HepG2 (cell line): ENCODE results near the gene ZNF771. TPM values are rescaled to one million over a fixed set of nuclear protein-coding genes. Genes with fewer than 3 reads are reported as not detected.
A peak's percentile ranks its signal among the peaks of the same experiment; 100 is the strongest.

ENCODE experiments used
- ATAD3A ChIP-seq: sonication (generic); formaldehyde crosslinking; IDR thresholded peaks from 2 replicates; pipeline ENCODE4 v1.4.0; 2020; ENCODE audit warnings: missing genetic modification reagents
- CBX2 ChIP-seq, 2 experiments: fragments of 200-600 bp in 1 of 2; sonication (generic); formaldehyde crosslinking in 1 of 2; IDR thresholded peaks; 2 replicates each; pipeline versions ENCODE4 v1.7.0 to v1.8.1; 2018 to 2022; ENCODE audit warnings: low read depth in 2 of 2, low read length in 1 of 2, mild to moderate bottlenecking in 1 of 2, missing genetic modification reagents in 1 of 2
- CENPT ChIP-seq: sonication (generic); formaldehyde crosslinking; IDR thresholded peaks from 2 replicates; pipeline ENCODE4 v1.8.0; 2022; ENCODE audit warnings: low read depth, mild to moderate bottlenecking, moderate library complexity, missing genetic modification reagents
- CERS6 ChIP-seq: sonication (generic); formaldehyde crosslinking; IDR thresholded peaks from 2 replicates; pipeline ENCODE4 v1.5.0; 2020; ENCODE audit warnings: missing genetic modification reagents
- FIP1L1 ChIP-seq: fragments of 200-400 bp; formaldehyde crosslinking; IDR thresholded peaks from 2 replicates; pipeline ENCODE4 v1.6.1; 2018; ENCODE audit warnings: low read depth, mild to moderate bottlenecking, low read length, moderate library complexity, borderline replicate concordance; ENCODE audit not compliant: insufficient read depth
- HINFP ChIP-seq: sonication (generic); formaldehyde crosslinking; IDR thresholded peaks from 2 replicates; pipeline ENCODE4 v1.4.0; 2020; ENCODE audit warnings: low read depth, mild to moderate bottlenecking, missing genetic modification reagents
- MAFF ChIP-seq: IDR thresholded peaks from 2 replicates; pipeline ENCODE4 v1.6.1; 2011; ENCODE audit warnings: low read depth, low read length, improper control_type of control experiment
- NFKBIZ ChIP-seq: IDR thresholded peaks from 2 replicates; pipeline ENCODE4 v1.6.1; 2018; ENCODE audit warnings: missing genetic modification reagents, missing compliant biosample characterization
- NFYB ChIP-seq: sonication (generic); formaldehyde crosslinking; IDR thresholded peaks from 2 replicates; pipeline ENCODE4 v1.4.0; 2020; ENCODE audit warnings: missing genetic modification reagents
- PHF8 ChIP-seq: sonication (generic); formaldehyde crosslinking; IDR thresholded peaks from 2 replicates; pipeline ENCODE4 v1.5.0; 2020; ENCODE audit warnings: missing genetic modification reagents
- RXRA ChIP-seq: sonication (generic); formaldehyde crosslinking; IDR thresholded peaks from 2 replicates; pipeline ENCODE4 v1.5.1; 2020; ENCODE audit warnings: missing genetic modification reagents
- SIX1 ChIP-seq: sonication (generic); formaldehyde crosslinking; IDR thresholded peaks from 2 replicates; pipeline ENCODE4 v1.4.0; 2020; ENCODE audit warnings: missing genetic modification reagents, borderline replicate concordance
- SRF ChIP-seq: IDR thresholded peaks from 2 replicates; pipeline ENCODE4 v1.6.1; 2011; ENCODE audit warnings: mild to moderate bottlenecking, low read depth, low read length, moderate library complexity
- THAP7 ChIP-seq: sonication (generic); formaldehyde crosslinking; IDR thresholded peaks from 2 replicates; pipeline ENCODE4 v1.8.1; 2023; ENCODE audit warnings: mild to moderate bottlenecking, missing genetic modification reagents
- ZBTB7A ChIP-seq: sonication (generic); formaldehyde crosslinking; IDR thresholded peaks from 2 replicates; pipeline ENCODE4 v1.8.0; 2022; ENCODE audit warnings: mild to moderate bottlenecking, missing genetic modification reagents
- ZFP36L1 ChIP-seq: sonication (generic); formaldehyde crosslinking; IDR thresholded peaks from 2 replicates; pipeline ENCODE4 v1.8.0; 2022; ENCODE audit warnings: mild to moderate bottlenecking, missing genetic modification reagents, moderate library complexity
- ZFP37 ChIP-seq: sonication (generic); formaldehyde crosslinking; IDR thresholded peaks from 2 replicates; pipeline ENCODE4 v1.4.0; 2020; ENCODE audit warnings: missing genetic modification reagents, borderline replicate concordance
- ZFP91 ChIP-seq: sonication (generic); formaldehyde crosslinking; IDR thresholded peaks from 2 replicates; pipeline ENCODE4 v1.9.0; 2022; ENCODE audit warnings: missing genetic modification reagents, mild to moderate bottlenecking, borderline replicate concordance
- ZFY ChIP-seq: sonication (generic); formaldehyde crosslinking; IDR thresholded peaks from 2 replicates; pipeline ENCODE4 v1.4.0; 2020; ENCODE audit warnings: missing genetic modification reagents
- ZMYM3 ChIP-seq: sonication (generic); formaldehyde crosslinking; IDR thresholded peaks from 2 replicates; pipeline ENCODE4 v1.5.1; 2020; ENCODE audit warnings: mild to moderate bottlenecking, missing genetic modification reagents
- ZNF501 ChIP-seq: sonication (generic); formaldehyde crosslinking; IDR thresholded peaks from 2 replicates; pipeline ENCODE4 v1.5.1; 2020; ENCODE audit warnings: mild to moderate bottlenecking, moderate library complexity, missing genetic modification reagents
- ZNF598 ChIP-seq: sonication (generic); formaldehyde crosslinking; IDR thresholded peaks from 2 replicates; pipeline ENCODE4 v1.5.1; 2020; ENCODE audit warnings: mild to moderate bottlenecking, missing genetic modification reagents, borderline replicate concordance
- ZNF629 ChIP-seq: sonication (generic); formaldehyde crosslinking; conservative IDR thresholded peaks from 2 replicates; pipeline ENCODE4 v1.5.0; 2020; ENCODE audit warnings: missing genetic modification reagents
- ZNF772 ChIP-seq: sonication (generic); formaldehyde crosslinking; IDR thresholded peaks from 2 replicates; pipeline ENCODE4 v1.5.0; 2020; ENCODE audit warnings: mild to moderate bottlenecking, missing genetic modification reagents
- ZNF816 ChIP-seq: sonication (generic); formaldehyde crosslinking; IDR thresholded peaks from 2 replicates; pipeline ENCODE4 v1.8.0; 2022; ENCODE audit warnings: missing genetic modification reagents, mild to moderate bottlenecking, borderline replicate concordance
- polyA plus RNA-seq, 8 experiments: library from polyadenylated mRNA; depleted of rRNA in 3 of 8; stranded (reverse) in 7 of 8; unstranded in 1 of 8; fragments of >200 nt; fragmentation: Illumina TruSeq in 4 of 8; extraction: Trizol in 4 of 8; gene quantifications; 2 replicates each; pipeline versions ENCODE4 v1.2.1 to v1.2.3, GENCODE V29; 2011 to 2016; ENCODE audit warnings: low read depth in 4 of 8, missing spikeins in 1 of 8, mixed read lengths in 1 of 8; ENCODE audit not compliant: insufficient read depth in 1 of 8
- total RNA-seq, 5 experiments: library from RNA; depleted of rRNA; stranded (reverse); fragments of >200 nt; fragmentation: Illumina TruSeq; extraction: Trizol; gene quantifications; 2 replicates each; pipeline ENCODE4 v1.2.3, GENCODE V29; 2016; ENCODE audit warnings: low read depth in 1 of 5

Gene ZNF771
- total and polyA plus RNA-seq, 2 of the 13 experiments (the other 11 are each of a cell fraction or from before 2014, with no cell fraction given) = 5.0 to 11.8 TPM

- TF ChIP-seq SIX1 (CRISPR knock-in tag) (no peak), ZNF501 (CRISPR knock-in tag) (peak; percentile 90), ZBTB7A (CRISPR knock-in tag) (peak; percentile 92), NFYB (CRISPR knock-in tag) (peak; percentile 77), ZFP91 (CRISPR knock-in tag) (peak; percentile 83), HINFP (CRISPR knock-in tag) (peak; percentile 85), NFKBIZ (CRISPR knock-in tag) (peak; percentile 81; the same call in 1 of the 2 replicates), THAP7 (CRISPR knock-in tag) (peak; percentile 90), ZNF772 (CRISPR knock-in tag) (peak; percentile 8; the same call in 1 of the 2 replicates), ZMYM3 (CRISPR knock-in tag) (peak; percentile 66), ATAD3A (CRISPR knock-in tag) (0 out of 2 replicates have a peak, but pooled peaks have one; percentile 57), PHF8 (peak; percentile 92), ZNF816 (no peak), FIP1L1 (peak; percentile 4; the same call in 1 of the 2 replicates), MAFF (no peak), ZNF598 (peak; percentile 51; the same call in 1 of the 2 replicates), CENPT (CRISPR knock-in tag) (0 out of 2 replicates have a peak, but pooled peaks have one; percentile 55), SRF (no peak), RXRA (CRISPR knock-in tag) (peak; percentile 66; the same call in 1 of the 2 replicates), CERS6 (CRISPR knock-in tag) (no peak), CBX2 (IDR thresholded peaks at IDR 0.05; ENCODE audit: low read depth, low read length) (no peak), CBX2 (CRISPR knock-in tag; IDR thresholded peaks at IDR 0.05; ENCODE audit: low read depth) (no peak), ZFP36L1 (0 out of 2 replicates have a peak, but pooled peaks have one; percentile 73), ZNF629 (CRISPR knock-in tag) (no peak), ZFY (peak; percentile 98), ZFP37 (CRISPR knock-in tag) (no peak)
Observed at GRCh38 chr16:30378236-30379157, 28.9 kb upstream of the ZNF771 start (continued).
